ENCODE data around the gene POMGNT1.

The POMGNT1 gene

DNA sequence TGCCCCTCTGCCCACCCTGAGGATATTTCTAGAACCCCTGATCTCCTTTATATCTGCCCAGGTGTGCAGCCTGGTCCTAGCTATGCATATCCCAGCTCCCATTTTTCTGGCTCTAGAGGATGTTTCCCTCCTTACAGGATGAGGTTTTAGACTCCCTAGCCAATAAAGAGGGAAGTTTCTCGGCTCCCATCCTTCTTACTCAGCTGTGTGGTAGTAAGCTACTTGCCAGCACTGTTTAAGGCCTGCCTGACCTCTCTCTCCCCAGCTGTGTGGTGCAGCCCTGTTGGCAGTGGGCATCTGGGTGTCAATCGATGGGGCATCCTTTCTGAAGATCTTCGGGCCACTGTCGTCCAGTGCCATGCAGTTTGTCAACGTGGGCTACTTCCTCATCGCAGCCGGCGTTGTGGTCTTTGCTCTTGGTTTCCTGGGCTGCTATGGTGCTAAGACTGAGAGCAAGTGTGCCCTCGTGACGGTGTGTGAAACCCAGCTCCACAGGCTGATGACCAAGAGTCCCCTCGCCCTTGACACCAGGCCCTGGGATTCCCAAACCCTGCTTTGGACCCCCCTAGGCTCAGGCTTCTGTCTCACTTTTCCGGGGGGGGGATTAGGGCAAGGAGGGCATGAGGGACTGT, 14.2 kb downstream of the POMGNT1 start:
- DNase-seq (ENCODE audit: low spot score), result no peak

GRCh38 chr1:46183079-46183847, 15.0 kb downstream of the POMGNT1 start:
- DNase-seq (ENCODE audit: low spot score), result no peak

- DNase-seq (ENCODE audit: low spot score), result peak; percentile 49
Measured at GRCh38 chr1:46181343-46182260, 16.6 kb downstream of the POMGNT1 start.

GRCh38 chr1:46180082-46180616, 18.1 kb downstream of the POMGNT1 start:
- DNase-seq (ENCODE audit: low spot score), result no peak

GRCh38 chr1:46179138-46180081, 18.8 kb downstream of the POMGNT1 start:
- DNase-seq (ENCODE audit: low spot score), result peak; percentile 80

DNA sequence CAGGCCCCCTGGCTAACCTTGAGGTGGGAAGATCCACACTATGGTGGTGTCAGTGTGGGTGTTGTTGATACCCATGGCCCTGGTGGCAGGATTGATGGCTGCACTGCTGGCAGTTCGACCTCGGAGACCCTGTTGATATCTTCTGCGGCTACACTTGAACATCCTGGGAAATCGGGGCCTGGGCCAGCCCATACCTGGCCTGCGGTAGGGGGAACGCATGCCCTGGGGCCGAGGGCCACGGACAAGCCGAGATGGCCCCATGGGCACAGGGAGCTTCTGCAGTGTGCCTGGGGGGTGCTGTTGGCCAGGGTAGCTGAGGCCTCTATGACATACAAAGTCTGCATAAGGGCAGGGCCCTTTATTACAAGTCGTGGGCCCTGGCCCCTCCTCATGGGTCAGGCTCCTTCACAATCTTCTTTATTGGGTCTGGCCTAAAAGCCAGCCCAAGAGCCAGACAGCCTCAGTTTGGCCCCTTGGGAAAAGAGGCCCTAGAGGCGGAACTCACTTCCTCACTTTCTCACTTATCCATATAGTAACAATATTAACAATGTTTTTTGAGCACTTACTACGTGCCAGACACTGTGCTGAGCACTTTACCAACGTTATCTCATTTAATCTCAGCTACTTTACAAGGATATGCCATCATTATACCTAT, 21.9 kb downstream of the POMGNT1 start, which contains the start of gene P3R3URF:
P3R3URF (minus strand) TSS at position 278 of the 655 bp plus-strand sequence; CDS start at position 261, 17 bp downstream.
- DNase-seq (ENCODE audit: low spot score), result no peak

GRCh38 chr1:46175243-46175642, 23.0 kb downstream of the POMGNT1 start:
- no peak for DNase-seq (ENCODE audit: low spot score)

GRCh38 chr1:46174448-46175231, 23.6 kb downstream of the POMGNT1 start, which contains the start of gene TSPAN1:
Gene TSPAN1, plus strand, starts transcription at chr1:46175087. Its CDS starts 6,021 bp downstream, at chr1:46181108.
- DNase-seq (ENCODE audit: low spot score), result no peak

GRCh38 chr1:46173361-46173856, 24.8 kb downstream of the POMGNT1 start:
- no peak for DNase-seq (ENCODE audit: low spot score)

DNA sequence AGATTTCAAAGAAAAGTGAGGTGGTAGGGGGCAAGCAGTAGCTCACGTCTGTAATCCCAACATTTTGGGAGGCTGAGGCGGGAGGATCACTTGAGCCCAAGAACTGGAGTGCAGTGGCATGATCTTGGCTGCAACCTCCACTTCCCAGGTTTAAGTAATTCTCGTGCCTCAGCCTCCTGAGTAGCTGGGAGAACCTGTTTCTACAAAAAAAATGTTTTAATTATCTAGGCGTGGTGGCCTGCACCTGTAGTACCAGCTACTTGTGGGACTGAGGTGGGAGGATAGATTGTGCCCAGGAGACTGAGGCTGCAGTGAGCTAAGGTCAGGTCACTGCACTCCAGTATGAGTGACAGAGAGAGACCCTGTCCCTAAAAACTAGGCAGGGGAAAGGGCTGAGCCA, 25.9 kb downstream of the POMGNT1 start:
- DNase-seq (ENCODE audit: low spot score), result no peak

DNA sequence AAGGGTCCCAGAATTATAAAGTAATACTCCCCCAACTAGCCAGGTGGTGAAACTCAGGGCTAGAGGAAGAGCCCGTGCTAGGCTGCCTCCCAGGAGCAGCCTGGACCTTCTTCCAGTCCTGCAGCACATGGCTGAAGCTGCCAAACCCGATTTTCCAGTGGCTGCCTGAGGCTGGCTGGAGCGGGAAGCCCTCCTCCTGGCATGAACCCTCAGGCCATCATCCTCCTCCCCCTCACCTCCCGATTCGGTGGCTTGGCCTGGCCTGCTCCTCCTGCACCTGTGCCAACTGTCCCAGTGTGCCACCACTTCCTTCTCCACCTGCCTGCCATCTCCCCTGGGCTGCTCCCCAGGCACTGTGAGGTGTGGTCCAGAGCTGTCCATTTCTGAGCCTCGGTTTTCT, 26.4 kb downstream of the POMGNT1 start:
- DNase-seq (ENCODE audit: low spot score), result no peak

DNA sequence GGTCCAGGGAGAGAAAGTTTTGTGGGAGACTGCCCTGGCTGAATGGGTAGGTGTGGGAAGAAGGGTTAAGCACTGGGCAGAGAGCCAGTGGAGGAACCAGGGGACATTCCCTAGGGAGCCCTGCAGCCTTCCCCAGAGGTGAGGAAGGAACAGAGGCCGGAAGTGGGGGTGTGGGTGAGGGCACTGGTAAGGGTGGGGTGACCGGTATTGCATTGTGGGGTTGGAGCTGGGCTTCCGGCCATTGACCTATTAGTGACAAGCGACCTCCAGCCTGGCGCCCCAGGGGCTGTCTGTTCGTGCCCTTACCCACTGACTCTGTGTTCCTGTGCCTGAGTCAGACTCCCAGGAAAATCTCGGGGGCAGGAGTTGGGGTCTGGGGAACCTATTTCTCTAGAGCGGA, 26.9 kb downstream of the POMGNT1 start:
- DNase-seq (ENCODE audit: low spot score), result no peak

GRCh38 chr1:46169811-46170454, 28.3 kb downstream of the POMGNT1 start:
- DNase-seq (ENCODE audit: low spot score), result no peak

DNA sequence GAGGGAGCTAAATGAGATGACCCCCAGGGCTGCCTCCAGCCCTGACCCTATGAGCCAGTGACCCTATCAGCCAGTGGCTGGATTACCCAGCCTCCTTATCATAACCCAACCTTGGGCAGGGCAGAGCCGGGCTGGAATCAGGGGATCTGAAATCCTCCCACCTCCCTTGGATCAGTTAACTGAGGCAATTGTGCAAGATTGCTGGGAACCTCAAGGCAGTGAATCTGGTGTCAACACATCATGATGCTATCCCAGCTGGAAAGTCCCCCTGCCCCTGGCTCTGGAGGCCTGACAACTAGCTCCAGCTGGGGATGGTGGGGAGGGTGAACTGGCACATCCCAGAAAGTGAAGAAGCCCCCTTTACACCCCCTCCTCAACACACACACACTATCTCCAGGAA, 29.8 kb downstream of the POMGNT1 start:
- DNase-seq (ENCODE audit: low spot score), result no peak

DNA sequence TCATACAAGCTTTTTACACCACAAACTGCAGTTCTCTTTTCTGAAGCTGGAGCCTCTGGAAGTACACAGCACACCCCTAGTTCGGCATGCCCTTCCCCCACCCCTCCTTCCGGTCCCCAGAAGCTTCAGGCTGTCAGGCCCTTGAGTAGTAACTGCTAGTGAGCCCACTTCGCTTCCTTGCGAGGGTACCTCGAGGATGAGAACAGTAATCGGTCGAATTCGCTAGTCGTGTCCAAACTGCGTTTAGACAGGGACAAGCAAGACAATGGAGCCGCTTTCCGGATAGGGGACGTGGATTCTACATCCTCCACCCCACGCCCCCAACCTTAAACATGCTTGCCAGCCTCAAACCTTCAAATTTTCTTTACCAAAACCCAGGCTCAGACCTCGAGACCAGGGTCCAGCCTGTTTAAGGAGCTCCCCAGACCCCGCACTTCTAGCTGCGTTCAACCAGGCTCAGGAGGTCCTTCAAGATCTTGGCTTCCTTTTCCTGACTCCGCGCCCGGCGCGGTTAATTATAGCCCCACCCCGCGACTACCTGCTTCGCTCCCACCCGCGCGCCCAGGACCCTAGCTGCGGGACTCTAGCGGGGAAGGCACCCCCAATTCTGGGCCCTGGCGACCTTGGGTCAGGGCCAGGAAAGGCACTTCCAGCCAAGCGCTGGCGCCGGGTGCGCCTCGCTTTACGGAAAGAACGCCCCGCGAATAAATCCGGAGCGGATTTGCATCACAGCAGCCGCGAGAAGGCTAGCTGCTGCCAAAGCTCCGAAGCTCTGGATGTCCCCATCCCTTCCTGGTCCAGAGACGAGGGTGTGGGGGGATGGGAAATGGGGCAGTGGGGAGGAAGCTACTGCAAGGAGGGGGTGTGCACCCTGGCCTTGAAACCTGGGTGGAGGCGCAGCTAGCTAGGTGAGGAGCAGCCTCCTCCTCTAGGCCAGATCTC, 31.4 kb downstream of the POMGNT1 start:
- DNase-seq (ENCODE audit: low spot score), result no peak

DNA sequence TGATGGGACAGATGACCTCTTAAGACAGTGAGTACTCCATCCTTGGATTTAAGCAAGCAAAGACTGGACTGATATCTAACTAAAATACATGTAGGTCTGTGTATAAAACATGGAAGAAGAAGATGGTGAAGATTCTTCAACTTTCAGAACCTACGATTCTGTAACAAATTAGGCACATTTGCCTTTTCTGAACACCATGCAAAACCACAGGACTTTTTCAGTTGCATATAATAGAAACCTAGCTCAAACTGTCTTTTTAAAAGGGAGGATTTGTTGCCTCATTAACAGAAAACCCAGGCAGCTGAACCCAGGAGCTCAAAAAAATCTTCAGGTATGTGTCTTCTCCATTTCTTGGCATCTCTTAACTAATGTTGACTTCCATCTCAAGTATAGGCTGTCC, 38.0 kb downstream of the POMGNT1 start:
- DNase-seq (ENCODE audit: low spot score), result no peak

- DNase-seq (ENCODE audit: low spot score), result no peak
Measured at GRCh38 chr1:46159516-46159915, 38.7 kb downstream of the POMGNT1 start.
